Measurements from ENCODE around the gene TNIK. TPM values are rescaled to one million over a fixed set of nuclear protein-coding genes. Genes with fewer than 3 reads are reported as not detected.

Gene TNIK
- total RNA-seq, 1 donor, result 49.8 TPM

- Histone ChIP-seq H3K4me3 (ENCODE audit: low read length) (no peak overlapping the region), H3K9me3 (ENCODE audit: low read depth, low read length) (no peaks in the 10 kb centered on the region), H3K27me3 (ENCODE audit: insufficient read depth, low read length) (no peaks in the 10 kb centered on the region), H3K4me1 (ENCODE audit: insufficient read depth, low read length) (no peaks in the 10 kb centered on the region)
Measured at GRCh38 chr3:171334465-171334811, 125.8 kb downstream of the TNIK start.

- Histone ChIP-seq H3K9me3 (ENCODE audit: low read depth, low read length) (no peaks in the 10 kb centered on the region), H3K4me1 (ENCODE audit: insufficient read depth, low read length) (peaks cover under 1% of the 10 kb centered on the region), H3K27me3 (ENCODE audit: insufficient read depth, low read length) (no peaks in the 10 kb centered on the region), H3K4me3 (ENCODE audit: low read length) (no peak overlapping the region)
Measured at GRCh38 chr3:171333784-171334464, 126.3 kb downstream of the TNIK start.

GRCh38 chr3:171330938-171331337 lies 129.3 kb downstream of the TNIK start:
- Histone ChIP-seq H3K27me3 (ENCODE audit: insufficient read depth, low read length) (no peaks in the 10 kb centered on the region), H3K4me1 (ENCODE audit: insufficient read depth, low read length) (peaks cover 12% of the 10 kb centered on the region), H3K4me3 (ENCODE audit: low read length) (no peak overlapping the region), H3K9me3 (ENCODE audit: low read depth, low read length) (no peaks in the 10 kb centered on the region)

GRCh38 chr3:171329746-171330145 lies 130.5 kb downstream of the TNIK start:
- Histone ChIP-seq H3K27me3 (ENCODE audit: insufficient read depth, low read length) (no peaks in the 10 kb centered on the region), H3K9me3 (ENCODE audit: low read depth, low read length) (no peaks in the 10 kb centered on the region), H3K4me1 (ENCODE audit: insufficient read depth, low read length) (peaks cover 12% of the 10 kb centered on the region), H3K4me3 (ENCODE audit: low read length) (no peak overlapping the region)

- peaks cover 12% of the 10 kb centered on the region for H3K4me1 ChIP-seq (ENCODE audit: insufficient read depth, low read length)
- H3K4me3 ChIP-seq (ENCODE audit: low read length), result no peak overlapping the region
- H3K27me3 ChIP-seq (ENCODE audit: insufficient read depth, low read length), result no peaks in the 10 kb centered on the region
- no peaks in the 10 kb centered on the region for H3K9me3 ChIP-seq (ENCODE audit: low read depth, low read length)
Measured at GRCh38 chr3:171328419-171329082, 131.7 kb downstream of the TNIK start.

GRCh38 chr3:171327441-171328174 lies 132.6 kb downstream of the TNIK start:
- Histone ChIP-seq H3K4me1 (ENCODE audit: insufficient read depth, low read length) (peaks cover 12% of the 10 kb centered on the region), H3K27me3 (ENCODE audit: insufficient read depth, low read length) (no peaks in the 10 kb centered on the region), H3K4me3 (ENCODE audit: low read length) (no peak overlapping the region), H3K9me3 (ENCODE audit: low read depth, low read length) (no peaks in the 10 kb centered on the region)

- Histone ChIP-seq H3K4me3 (ENCODE audit: low read length) (no peak overlapping the region), H3K4me1 (ENCODE audit: insufficient read depth, low read length) (peaks cover 12% of the 10 kb centered on the region), H3K9me3 (ENCODE audit: low read depth, low read length) (no peaks in the 10 kb centered on the region), H3K27me3 (ENCODE audit: insufficient read depth, low read length) (no peaks in the 10 kb centered on the region)
Measured at GRCh38 chr3:171326717-171327440, 133.3 kb downstream of the TNIK start.

- Histone ChIP-seq H3K4me3 (ENCODE audit: low read length) (no peak overlapping the region), H3K9me3 (ENCODE audit: low read depth, low read length) (no peaks in the 10 kb centered on the region), H3K27me3 (ENCODE audit: insufficient read depth, low read length) (no peaks in the 10 kb centered on the region), H3K4me1 (ENCODE audit: insufficient read depth, low read length) (peaks cover 12% of the 10 kb centered on the region)
Measured at GRCh38 chr3:171323938-171324536, 136.2 kb downstream of the TNIK start.

GRCh38 chr3:171321559-171322360 lies 138.4 kb downstream of the TNIK start:
- no peak overlapping the region for H3K4me3 ChIP-seq (ENCODE audit: low read length)
- no peaks in the 10 kb centered on the region for H3K27me3 ChIP-seq (ENCODE audit: insufficient read depth, low read length)
- no peaks in the 10 kb centered on the region for H3K9me3 ChIP-seq (ENCODE audit: low read depth, low read length)
- H3K4me1 ChIP-seq (ENCODE audit: insufficient read depth, low read length), result no peaks in the 10 kb centered on the region

GRCh38 chr3:171320750-171321558 lies 139.3 kb downstream of the TNIK start:
- Histone ChIP-seq H3K4me1 (ENCODE audit: insufficient read depth, low read length) (no peaks in the 10 kb centered on the region), H3K4me3 (ENCODE audit: low read length) (no peak overlapping the region), H3K9me3 (ENCODE audit: low read depth, low read length) (no peaks in the 10 kb centered on the region)

GRCh38 chr3:171317171-171317570 lies 143.0 kb downstream of the TNIK start:
- Histone ChIP-seq H3K27me3 (ENCODE audit: insufficient read depth, low read length) (no peaks in the 10 kb centered on the region), H3K4me3 (ENCODE audit: low read length) (no peak overlapping the region), H3K4me1 (ENCODE audit: insufficient read depth, low read length) (no peaks in the 10 kb centered on the region), H3K9me3 (ENCODE audit: low read depth, low read length) (no peaks in the 10 kb centered on the region)

More at GRCh38 chr3:171320750-171321558, 139.3 kb downstream of the TNIK start:
- H3K27me3 ChIP-seq (ENCODE audit: insufficient read depth, low read length), result no peaks in the 10 kb centered on the region

- Histone ChIP-seq H3K9me3 (ENCODE audit: low read depth, low read length) (no peaks in the 10 kb centered on the region), H3K4me1 (ENCODE audit: insufficient read depth, low read length) (peaks cover 3% of the 10 kb centered on the region), H3K4me3 (ENCODE audit: low read length) (no peak overlapping the region), H3K27me3 (ENCODE audit: insufficient read depth, low read length) (no peaks in the 10 kb centered on the region)
Measured at GRCh38 chr3:171315919-171316318, 144.3 kb downstream of the TNIK start.

- Histone ChIP-seq H3K9me3 (ENCODE audit: low read depth, low read length) (no peaks in the 10 kb centered on the region), H3K4me1 (ENCODE audit: insufficient read depth, low read length) (peaks cover 3% of the 10 kb centered on the region), H3K27me3 (ENCODE audit: insufficient read depth, low read length) (no peaks in the 10 kb centered on the region), H3K4me3 (ENCODE audit: low read length) (no peak overlapping the region)
Measured at GRCh38 chr3:171315101-171315500, 145.1 kb downstream of the TNIK start.

Measured in mononuclear cell (primary cell).